ENCODE measurements around the gene MEGF10. TPM values are rescaled to one million over a fixed set of nuclear protein-coding genes. Genes with fewer than 3 reads are reported as not detected.

Gene MEGF10
- total and polyA plus RNA-seq, 10 of the 15 experiments (the other 5 are each of a cell fraction or from before 2014, with no cell fraction given), result 0.03 to 0.21 (median 0.05) TPM; not detected in 5

DNA sequence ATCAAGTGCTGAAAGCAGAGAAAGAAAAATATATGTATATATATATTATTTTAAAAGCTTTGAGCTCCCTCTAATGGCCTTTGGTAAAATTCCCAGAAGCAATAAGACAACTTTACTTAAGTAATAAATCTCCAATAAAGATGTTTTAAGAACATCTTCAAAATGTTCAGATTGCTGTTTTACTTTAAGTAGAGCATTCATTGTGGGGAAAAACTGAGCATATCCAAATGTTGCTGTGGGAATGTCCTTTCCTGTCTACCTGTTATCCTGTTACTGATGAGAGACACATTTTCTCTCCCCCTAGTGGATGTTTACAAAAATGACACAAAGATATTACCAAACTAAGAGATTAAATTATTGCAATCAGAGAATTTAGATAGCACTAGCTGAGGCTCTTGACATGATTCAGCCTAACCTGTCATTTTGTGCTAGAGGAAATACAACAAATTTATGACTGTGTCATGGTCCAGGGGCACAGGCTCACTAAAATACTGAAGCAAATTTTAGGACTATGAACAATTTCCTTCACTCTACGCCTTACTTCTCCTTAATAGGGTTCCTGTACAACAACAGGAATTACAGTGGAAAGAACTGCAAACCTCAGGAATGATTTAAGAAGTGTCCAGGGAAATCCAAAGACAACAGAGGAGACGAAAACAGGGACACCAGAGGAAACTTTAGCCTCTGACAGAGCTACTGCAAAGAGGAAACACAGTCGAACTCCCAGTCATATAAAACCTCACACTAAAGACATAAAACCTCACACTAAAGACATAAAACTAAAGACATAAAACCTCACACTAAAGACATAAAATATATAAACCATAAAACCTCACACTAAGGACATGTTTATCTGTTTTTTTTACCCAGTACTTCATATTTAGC lies 202.5 kb downstream of the MEGF10 start:
- Histone ChIP-seq H3K36me3 (ENCODE audit: control insufficient read depth in 2 of 2, insufficient read depth in 2 of 2, low read length in 1 of 2) (no peaks in the 10 kb centered on the region), H4K20me1 (ENCODE audit: control insufficient read depth, insufficient read depth) (no peaks in the 10 kb centered on the region), H3K4me2 (ENCODE audit: control insufficient read depth, insufficient read depth) (no peak overlapping the region), H3K4me1 (ENCODE audit: control insufficient read depth, insufficient read depth, low read length) (no peaks in the 10 kb centered on the region), H2AFZ (ENCODE audit: control insufficient read depth, low read depth, low read length) (no peak overlapping the region), H3K79me2 (ENCODE audit: control insufficient read depth, insufficient read depth, low read length) (no peaks in the 10 kb centered on the region), H3K9me3 (replicated peaks; ENCODE audit: control insufficient read depth, insufficient read depth, low read length) (no peaks in the 10 kb centered on the region), H3K27ac (ENCODE audit: control insufficient read depth, insufficient read depth) (no peak overlapping the region), H3K9ac (ENCODE audit: control insufficient read depth, insufficient read depth, low read length) (no peak overlapping the region), H3K27me3 (replicated peaks in 1 of 2; ENCODE audit: control insufficient read depth in 2 of 2, insufficient read depth in 2 of 2, low read length in 1 of 2) (no peaks in the 10 kb centered on the region), H3K4me3 (no peak overlapping the region)
- intact Hi-C loops (cut with micrococcal nuclease; ENCODE audit: unreplicated experiment) (loop anchor here (1.0 to 10.0 kb wide), 4 partner anchors 203 to 951 kb away; partner anchors contain the start of gene MEGF10), in situ Hi-C loops (cut with MboI) (loop anchor here (10.0 kb wide), 1 partner anchor 838 kb away; no protein-coding TSS in a partner anchor)
- POLR2A ChIA-PET, result interaction anchor here (0.6 kb wide), 1 partner anchor 481 kb away, joined by 3 read pairs; no protein-coding TSS in a partner anchor
- FAIRE-seq (peak; percentile 23), DNase-seq (ENCODE audit: low read depth, low spot score) (peak; percentile 26), ATAC-seq (peak; percentile 75)
- no TSS peak for BruUV-seq (replicated peaks)
- SMC1A ChIA-PET (ENCODE audit: uncharacterized antibody, unreplicated experiment), result interaction anchor here (0.9 to 1.6 kb wide), 11 partner anchors 10 to 836 kb away, joined by 3 to 4 read pairs (median 3); no protein-coding TSS in a partner anchor
- 43% methylated on average over 3 of the region's 3 CpGs for WGBS (ENCODE audit: insufficient coverage, insufficient replicate concordance, low lambda C conversion rate, missing lambda C conversion rate)
- RAD21 ChIA-PET (ENCODE audit: unreplicated experiment), result interaction anchor here (0.9 to 1.3 kb wide), 5 partner anchors 108 to 1140 kb away, joined by 3 to 6 read pairs (median 3); no protein-coding TSS in a partner anchor
- peak; percentile 22; the same call in 1 of the 2 replicates for TF ChIP-seq RAD21 (IDR thresholded peaks at IDR 0.05; ENCODE audit: insufficient read depth, low read depth, low read length)
- TF ChIP-seq, protein P1, sequence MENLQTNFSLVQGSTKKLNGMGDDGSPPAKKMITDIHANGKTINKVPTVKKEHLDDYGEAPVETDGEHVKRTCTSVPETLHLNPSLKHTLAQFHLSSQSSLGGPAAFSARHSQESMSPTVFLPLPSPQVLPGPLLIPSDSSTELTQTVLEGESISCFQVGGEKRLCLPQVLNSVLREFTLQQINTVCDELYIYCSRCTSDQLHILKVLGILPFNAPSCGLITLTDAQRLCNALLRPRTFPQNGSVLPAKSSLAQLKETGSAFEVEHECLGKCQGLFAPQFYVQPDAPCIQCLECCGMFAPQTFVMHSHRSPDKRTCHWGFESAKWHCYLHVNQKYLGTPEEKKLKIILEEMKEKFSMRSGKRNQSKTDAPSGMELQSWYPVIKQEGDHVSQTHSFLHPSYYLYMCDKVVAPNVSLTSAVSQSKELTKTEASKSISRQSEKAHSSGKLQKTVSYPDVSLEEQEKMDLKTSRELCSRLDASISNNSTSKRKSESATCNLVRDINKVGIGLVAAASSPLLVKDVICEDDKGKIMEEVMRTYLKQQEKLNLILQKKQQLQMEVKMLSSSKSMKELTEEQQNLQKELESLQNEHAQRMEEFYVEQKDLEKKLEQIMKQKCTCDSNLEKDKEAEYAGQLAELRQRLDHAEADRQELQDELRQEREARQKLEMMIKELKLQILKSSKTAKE (IDR thresholded peaks at IDR 0.05; ENCODE audit: low read depth, poor library complexity, severe bottlenecking), result peak; percentile 57
- no peak for TF ChIP-seq EGR1 (IDR thresholded peaks at IDR 0.05; ENCODE audit: borderline replicate concordance in 1 of 2, low read depth in 2 of 2, low read length in 2 of 2)
- TF ChIP-seq, protein P2, sequence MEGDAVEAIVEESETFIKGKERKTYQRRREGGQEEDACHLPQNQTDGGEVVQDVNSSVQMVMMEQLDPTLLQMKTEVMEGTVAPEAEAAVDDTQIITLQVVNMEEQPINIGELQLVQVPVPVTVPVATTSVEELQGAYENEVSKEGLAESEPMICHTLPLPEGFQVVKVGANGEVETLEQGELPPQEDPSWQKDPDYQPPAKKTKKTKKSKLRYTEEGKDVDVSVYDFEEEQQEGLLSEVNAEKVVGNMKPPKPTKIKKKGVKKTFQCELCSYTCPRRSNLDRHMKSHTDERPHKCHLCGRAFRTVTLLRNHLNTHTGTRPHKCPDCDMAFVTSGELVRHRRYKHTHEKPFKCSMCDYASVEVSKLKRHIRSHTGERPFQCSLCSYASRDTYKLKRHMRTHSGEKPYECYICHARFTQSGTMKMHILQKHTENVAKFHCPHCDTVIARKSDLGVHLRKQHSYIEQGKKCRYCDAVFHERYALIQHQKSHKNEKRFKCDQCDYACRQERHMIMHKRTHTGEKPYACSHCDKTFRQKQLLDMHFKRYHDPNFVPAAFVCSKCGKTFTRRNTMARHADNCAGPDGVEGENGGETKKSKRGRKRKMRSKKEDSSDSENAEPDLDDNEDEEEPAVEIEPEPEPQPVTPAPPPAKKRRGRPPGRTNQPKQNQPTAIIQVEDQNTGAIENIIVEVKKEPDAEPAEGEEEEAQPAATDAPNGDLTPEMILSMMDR (IDR thresholded peaks at IDR 0.05 in 2 of 3, conservative IDR thresholded peaks at IDR 0.05 in 1 of 3; ENCODE audit: control insufficient read depth in 2 of 3, extremely low read depth in 1 of 3, insufficient read depth in 1 of 3, low read depth in 3 of 3, low read length in 3 of 3), result peak; percentile 57 to 66 (median 64)
- peak; percentile 63; the same call in 1 of the 2 replicates for TF ChIP-seq SMARCA5 (IDR thresholded peaks at IDR 0.05)
- CTCF ChIA-PET, result interaction anchor here (0.6 to 2.3 kb wide), 40 partner anchors 9 to 957 kb away, joined by 3 to 11 read pairs (median 3); no protein-coding TSS in a partner anchor
